ENCODE measurements around the gene SYNCRIP.
A peak's percentile ranks its signal among the peaks of the same experiment; 100 is the strongest.
"Not testable (repeated sequence)": the region's sequence is repeated elsewhere in the genome, so short reads cannot be mapped to it uniquely, and the experiment has no call there.

The SYNCRIP gene

DNA sequence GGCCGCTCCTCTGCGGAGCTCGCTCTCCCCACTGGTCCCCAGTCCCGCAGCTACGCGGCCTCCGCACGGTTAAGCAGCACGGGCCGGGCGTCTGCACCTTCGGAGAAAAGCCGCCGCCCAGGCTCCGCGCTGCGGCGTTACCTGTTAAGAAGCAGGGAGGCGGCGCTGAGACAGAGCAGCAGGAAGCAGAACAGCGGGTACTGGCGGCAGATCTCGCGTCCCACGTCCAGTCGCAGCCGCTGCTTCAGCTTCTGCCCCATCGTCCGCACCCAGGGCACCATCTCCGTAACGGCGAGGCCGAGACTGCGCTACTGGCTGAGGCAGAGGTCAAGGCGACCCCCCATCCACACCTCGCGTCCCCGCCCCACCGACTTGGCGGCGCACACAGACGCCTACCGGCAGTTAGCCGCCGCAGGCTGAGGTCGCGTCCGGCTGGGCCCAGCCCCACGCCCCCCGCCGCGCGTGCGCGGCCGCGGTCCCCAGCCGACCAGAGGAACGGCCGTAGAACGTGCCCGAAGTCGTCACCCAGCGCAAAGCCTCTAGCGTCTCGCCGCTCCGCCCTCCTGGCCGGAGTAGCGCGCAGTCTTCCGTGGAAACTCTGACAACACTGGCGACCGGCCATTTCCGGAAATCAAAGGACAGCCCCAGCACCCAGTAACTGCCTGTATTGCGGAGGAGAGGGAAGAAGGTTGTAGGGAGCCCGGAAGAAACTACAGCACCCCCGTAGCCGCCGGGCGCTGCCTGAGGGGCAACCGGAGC lies 49.1 kb downstream of the SYNCRIP start, which contains the start of gene SNX14:
Gene SNX14, minus strand, starts transcription at position 421 of the 759 bp plus-strand sequence. Its CDS starts 140 bp downstream, at position 281.
- peak; percentile 49 for DNase-seq (ENCODE audit: low read depth)

DNA sequence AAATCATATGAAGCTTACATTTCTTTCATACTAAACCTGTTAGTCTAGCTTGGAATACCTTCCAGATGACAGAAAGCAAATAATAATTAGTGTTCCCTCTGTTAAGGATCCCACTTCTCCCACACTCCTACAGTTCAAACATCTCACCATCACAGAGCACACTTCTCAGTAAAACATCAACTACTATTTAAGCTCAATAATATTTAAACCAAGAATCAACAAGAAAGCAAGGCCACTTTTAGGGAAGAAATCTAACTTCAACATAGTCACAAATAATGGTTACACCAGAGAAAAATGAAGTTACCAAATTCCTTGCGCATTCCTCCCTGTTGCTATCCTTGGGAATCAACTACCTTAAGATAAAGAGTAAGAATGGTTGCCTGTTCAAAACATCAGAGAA lies 50.7 kb downstream of the SYNCRIP start:
- DNase-seq (ENCODE audit: low read depth), result no peak

DNA sequence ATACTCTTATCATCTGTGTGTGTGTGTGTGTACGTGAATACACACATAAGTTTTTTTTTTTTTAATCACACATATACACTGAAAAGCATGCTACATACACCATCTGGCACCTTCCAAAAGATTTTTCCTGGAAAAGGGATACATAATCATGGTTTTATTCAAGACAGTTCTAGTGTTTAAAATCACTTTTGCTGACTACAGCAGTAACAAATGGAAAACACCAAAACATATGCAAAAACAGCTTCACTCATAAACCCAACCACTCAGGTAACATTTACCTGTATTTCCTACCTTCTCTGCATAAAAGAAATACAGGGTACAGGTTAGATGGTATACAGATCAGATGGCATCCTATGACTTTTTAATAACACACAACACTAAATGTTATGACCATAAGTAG lies 51.5 kb downstream of the SYNCRIP start:
- DNase-seq (ENCODE audit: low read depth), result no peak

DNA sequence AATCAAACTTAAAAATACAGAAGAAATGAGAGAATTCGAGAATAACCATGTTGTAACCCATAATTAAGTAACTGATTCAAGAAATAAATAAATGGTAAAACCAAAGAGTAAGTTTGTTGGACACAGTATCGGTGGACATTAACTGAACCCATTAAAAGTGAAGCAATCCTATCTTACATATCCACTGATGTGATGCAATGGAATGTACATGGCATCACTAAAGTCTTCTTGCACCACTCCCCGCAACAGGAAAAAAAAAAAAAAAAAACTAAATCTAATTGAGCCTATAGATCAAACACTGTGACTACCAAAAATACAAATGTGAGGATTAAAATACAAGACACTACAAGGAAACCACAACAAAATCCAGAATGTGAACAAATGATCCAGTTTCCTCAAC lies 56.9 kb downstream of the SYNCRIP start:
- no peak for DNase-seq (ENCODE audit: low read depth)

DNA sequence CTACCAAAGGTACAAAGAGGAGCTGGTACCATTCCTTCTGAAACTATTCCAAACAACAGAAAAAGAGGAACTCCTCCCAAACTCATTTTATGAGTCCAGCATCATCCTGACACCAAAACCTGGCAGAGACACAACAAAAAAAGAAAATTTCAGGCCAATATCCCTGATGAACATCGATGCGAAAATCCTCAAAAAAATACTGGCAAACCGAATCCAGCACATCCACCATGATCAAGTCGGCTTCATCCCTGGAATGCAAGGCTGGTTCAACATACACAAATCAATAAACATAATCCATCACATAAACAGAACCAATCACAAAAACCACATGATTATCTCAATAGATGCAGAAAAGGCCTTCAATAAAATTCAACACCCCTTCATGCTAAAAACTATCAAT lies 59.9 kb downstream of the SYNCRIP start:
- DNase-seq (ENCODE audit: low read depth), result not testable (repeated sequence)

DNA sequence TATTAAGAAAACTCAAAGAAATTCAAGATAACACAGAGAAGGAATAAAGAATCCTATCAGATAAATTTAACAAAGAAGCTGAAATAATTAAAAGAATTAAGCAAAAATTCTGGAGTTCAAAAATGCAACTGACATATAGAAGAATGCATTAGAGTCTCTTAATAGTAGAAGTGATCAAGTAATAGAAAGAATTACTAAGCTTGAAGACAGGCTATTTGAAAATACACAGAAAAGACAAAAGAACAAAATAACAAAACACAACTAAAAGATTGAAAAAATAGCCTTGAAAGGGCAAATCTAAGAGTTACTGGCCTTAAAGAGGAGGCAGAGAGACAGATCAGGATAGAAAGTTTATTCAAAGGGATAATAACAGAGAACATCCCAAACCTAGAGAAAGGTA lies 61.1 kb downstream of the SYNCRIP start:
- no peak for DNase-seq (ENCODE audit: low read depth)

DNA sequence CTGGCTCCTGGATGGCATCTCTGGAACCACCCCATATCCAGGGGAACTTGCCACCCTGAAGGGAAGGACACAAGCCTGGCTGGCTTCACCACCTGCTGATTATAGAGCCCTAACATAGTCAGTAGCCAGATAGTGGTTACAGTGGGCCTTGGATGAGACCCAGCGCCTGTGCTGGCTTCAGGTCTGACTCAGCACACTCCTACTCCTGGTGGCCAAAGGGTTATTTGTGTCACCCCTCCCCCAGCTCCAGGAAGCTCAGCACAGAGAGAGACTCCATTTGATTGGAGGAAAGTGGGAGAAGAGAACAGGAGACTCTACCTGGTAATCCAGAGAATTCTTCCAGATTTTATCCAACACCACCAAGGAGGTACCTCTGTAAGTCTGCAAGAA lies 61.8 kb downstream of the SYNCRIP start:
- no peak for DNase-seq (ENCODE audit: low read depth)

DNA sequence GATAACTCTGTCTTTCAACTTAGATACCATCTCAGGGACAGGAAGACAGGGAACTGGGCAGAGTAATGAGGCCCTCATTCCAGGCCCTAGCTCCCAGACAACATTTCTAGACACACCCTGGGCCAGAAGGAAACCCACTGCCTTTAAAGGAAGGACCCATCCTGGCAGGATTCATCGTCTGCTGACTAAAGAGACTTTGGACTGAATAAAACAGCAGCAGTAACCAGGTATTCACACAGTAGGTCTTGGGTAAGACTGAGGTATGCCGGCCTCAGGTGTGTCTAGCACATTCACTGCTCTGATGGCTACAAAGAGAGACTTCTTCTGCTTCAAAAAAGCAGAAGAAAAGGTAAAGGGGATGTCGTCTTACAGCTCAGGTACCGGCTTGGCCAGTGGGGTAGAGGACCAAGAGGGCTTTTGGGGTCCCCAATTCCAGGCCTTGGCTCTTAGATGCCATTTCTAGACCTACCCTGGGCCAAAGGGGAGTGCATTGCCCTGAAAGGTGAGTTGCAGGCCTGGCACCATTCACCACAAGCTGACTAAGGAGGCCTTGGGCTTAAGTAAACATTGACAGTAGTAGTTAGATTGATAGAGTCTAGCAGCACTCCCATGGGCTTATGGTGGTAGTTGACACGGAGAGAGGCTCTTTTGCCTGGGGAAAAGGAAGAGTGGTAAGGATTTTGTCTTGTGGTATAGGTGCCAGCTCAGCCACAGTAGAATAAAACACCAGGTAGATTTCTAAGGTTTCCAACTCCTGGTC lies 62.4 kb downstream of the SYNCRIP start:
- no peak for DNase-seq (ENCODE audit: low read depth)

DNA sequence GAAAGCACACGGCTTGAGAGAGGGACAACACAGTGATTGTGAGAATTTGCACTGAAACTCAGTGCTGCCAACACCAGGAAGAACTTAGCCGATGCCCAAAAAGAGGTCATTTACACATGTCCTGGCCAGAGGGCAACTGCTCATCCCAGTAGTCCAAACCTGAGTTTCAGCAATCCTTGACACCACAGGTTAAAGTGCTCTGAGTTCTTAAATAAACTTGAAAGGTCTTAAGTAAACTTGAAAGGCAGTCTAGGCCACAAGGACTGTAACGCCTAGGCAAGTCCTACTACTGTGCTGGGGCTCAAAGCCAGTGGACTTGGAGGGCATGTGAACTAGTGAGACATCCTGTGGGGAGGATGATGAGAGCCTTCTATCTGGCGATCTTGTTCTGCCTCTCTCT lies 63.1 kb downstream of the SYNCRIP start:
- no peak for DNase-seq (ENCODE audit: low read depth)

DNA sequence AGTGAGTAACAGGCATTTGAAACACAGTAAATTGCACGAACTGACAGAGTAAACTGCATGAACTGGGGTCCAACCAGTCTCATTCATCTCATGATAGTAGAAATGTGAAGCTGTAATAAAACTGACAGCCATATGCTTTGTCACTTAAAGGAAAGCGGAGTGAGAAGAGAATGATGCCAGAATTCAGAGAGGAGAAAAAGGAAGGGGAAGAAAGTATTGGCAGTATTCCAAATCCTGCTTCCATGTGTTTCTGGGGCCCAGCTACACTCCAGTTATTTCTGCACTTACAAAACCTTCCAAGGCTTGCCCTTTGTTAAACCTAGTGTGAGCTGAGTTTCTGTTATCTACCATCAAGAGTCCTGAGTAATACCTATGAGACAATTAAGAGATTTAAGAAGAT lies 66.2 kb downstream of the SYNCRIP start:
- no peak for DNase-seq (ENCODE audit: low read depth)

DNA sequence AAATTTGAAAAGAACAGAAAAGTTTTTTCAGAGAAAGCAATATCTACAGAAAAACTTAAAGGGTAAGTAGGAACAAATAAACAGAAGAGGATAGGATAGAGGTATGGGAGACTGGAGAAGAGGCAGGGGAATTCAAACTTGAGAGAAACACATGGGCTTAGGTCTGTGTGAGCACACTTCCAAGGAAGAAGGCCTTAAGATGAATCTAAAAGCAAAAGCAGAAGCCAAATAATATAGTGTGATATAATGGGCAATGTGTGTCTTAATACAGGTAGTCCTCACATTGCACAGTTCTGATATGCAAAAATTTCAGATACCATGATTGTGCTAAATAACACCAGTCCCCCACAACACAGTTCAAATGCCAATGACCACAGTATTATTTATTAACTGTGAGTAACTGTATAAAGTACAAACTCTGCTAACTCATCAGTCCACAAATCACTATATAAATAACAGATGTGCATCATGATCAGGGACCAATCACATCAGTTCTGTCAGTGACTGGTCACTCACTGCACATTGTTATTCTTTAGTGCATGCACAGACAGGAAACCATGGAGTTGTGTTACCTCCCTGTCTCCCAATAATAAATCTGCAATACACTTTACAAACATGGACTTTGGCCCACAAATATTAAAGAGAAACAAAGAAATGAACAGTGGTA lies 67.6 kb downstream of the SYNCRIP start:
- no peak for DNase-seq (ENCODE audit: low read depth)

DNA sequence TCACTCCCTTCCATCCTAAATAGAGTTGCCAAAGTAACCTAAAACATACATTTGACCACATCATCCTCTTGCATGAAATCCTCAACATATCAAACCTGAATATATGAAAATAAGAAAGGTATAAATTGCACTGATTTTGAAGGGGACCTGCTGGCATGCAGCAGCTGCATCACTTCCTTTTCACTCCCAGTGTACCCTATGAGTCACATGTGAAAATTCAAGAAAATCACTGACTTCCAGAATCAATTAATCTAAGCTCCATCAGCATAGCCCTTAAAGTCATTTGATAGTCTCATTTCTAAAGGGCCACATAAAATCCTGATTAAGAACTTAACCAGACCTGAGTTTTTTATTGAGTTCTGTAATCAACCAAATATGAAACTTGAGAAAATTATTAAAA lies 73.4 kb downstream of the SYNCRIP start:
- no peak for DNase-seq (ENCODE audit: low read depth)

DNA sequence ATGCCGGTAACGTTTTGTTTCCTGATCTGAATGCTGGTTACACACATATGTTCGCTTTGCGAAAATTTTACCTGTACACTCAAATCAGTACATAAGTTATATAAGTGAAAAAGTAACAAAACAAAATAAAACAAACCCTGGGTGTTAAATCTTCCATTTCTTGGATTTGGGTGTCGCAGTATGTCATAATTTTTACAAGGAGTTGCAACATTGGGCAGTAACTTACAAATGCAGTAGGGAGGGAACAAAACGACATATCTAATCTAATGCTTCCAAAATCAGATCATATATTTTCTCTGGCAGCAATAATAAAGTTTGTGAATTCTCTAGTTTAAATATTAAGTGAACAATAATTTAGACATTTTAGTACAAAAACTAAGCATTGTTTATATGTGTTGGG lies 74.3 kb downstream of the SYNCRIP start:
- DNase-seq (ENCODE audit: low read depth), result no peak

DNA sequence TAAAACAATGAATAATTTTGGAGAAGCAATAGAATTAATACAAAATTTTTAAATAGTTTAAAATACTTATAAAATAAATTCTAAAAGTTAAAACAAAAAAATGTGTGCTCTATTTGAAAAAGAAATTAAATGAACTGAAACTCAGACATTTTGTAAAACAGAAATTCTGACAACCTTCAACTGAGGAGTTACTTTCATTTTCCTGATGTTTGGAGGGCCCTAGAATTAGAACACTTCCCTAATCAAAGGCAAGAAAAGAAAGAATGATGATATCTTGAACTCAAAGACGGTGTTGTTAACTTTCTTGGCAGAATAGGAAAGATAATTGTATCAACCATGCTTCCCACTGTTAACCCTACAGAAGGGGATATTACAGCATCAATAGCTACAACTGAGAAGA lies 77.0 kb downstream of the SYNCRIP start:
- no peak for DNase-seq (ENCODE audit: low read depth)

DNA sequence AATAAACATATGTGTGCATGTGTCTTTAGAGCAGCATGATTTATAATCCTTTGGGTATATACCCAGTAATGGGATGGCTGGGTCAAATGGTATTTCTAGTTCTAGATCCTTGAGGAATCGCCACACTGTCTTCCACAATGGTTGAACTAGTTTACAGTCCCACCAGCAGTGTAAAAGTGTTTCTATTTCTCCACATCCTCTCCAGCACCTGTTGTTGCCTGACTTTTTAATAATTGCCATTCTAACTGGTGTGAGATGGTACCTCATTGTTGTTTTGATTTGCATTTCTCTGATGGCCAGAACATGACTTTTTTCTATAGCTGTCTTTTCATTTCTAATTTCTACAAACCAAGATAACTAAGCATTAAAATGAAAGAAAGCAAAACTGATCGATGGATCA lies 78.5 kb downstream of the SYNCRIP start:
- DNase-seq (ENCODE audit: low read depth), result not testable (repeated sequence)

All from stimulated activated CD8-positive, alpha-beta memory T cell treated with anti-CD3 and anti-CD28 coated beads, Interleukin-15, amount 100 ng/mL, for 1 hour (primary cell).